B cell (primary cell): ENCODE measurements around the gene NPIPA7. TPM values are rescaled to one million over a fixed set of nuclear protein-coding genes. Genes with fewer than 3 reads are reported as not detected.
A peak's percentile ranks its signal among the peaks of the same experiment; 100 is the strongest.
"Not testable (repeated sequence)": the region's sequence is repeated elsewhere in the genome, so short reads cannot be mapped to it uniquely, and the experiment has no call there.

ENCODE experiments used
- ATAC-seq: fragments of 200-7000 bp; cut with Tn5 transposase; one replicate; pipeline ENCODE4 v1.10.0; 2021; ENCODE audit warnings: low read depth, mild to moderate bottlenecking, moderate number of reproducible peaks, moderate library complexity
- CTCF ChIA-PET: fragments of 350-600 bp; sonication (Branson Sonifier 250); formaldehyde crosslinking; loops from one replicate; lab custom pipeline; 2021; ENCODE audit warnings: antibody characterized with exemption, inconsistent platforms; lab: Charles Lee
- POLR2A ChIA-PET: fragments of 350-600 bp; sonication (Branson Sonifier 250); formaldehyde crosslinking; loops from one replicate; lab custom pipeline; 2021; ENCODE audit warnings: antibody characterized with exemption; lab: Charles Lee
- DNase-seq: peaks from one replicate; pipeline ENCODE4 v3.0.0; 2013
- H2AFZ ChIP-seq: 2 replicates; pipeline ENCODE4 v1.6.1; 2012; ENCODE audit warnings: mild to moderate bottlenecking, low read depth, low read length; ENCODE audit not compliant: insufficient read depth, poor library complexity, severe bottlenecking
- H3K27ac ChIP-seq, 2 donors: 1 replicate in 1 of 2; 2 replicates in 1 of 2; pipeline ENCODE4 v1.5.1; 2012 to 2013; ENCODE audit warnings: low read length in 2 of 2, mild to moderate bottlenecking in 2 of 2, moderate library complexity in 1 of 2
- H3K27me3 ChIP-seq, 4 experiments: fragments of 200-600 bp in 1 of 4; sonication (generic) in 1 of 4; replicated peaks in 1 of 4; 1 replicate in 2 of 4; 2 replicates in 2 of 4; pipeline versions ENCODE4 v1.6.1 to v1.7.0; 2013 to 2016; ENCODE audit warnings: low read length in 3 of 4, mild to moderate bottlenecking in 2 of 4, mixed read lengths in 1 of 4, moderate library complexity in 1 of 4; ENCODE audit not compliant: insufficient read depth in 4 of 4, control insufficient read depth in 3 of 4; ENCODE audit errors: control extremely low read depth in 1 of 4
- H3K36me3 ChIP-seq, 2 experiments: replicated peaks in 1 of 2; 1 replicate in 1 of 2; 2 replicates in 1 of 2; pipeline versions ENCODE4 v1.6.1 to v1.7.1; 2013; ENCODE audit warnings: low read length in 1 of 2; ENCODE audit not compliant: insufficient read depth in 2 of 2, control insufficient read depth in 1 of 2; ENCODE audit errors: control extremely low read depth in 1 of 2, extremely low read depth in 1 of 2
- H3K4me1 ChIP-seq, 2 donors: fragments of 200-600 bp in 1 of 2; sonication (generic) in 1 of 2; 1 replicate in 1 of 2; 2 replicates in 1 of 2; pipeline versions ENCODE4 v1.5.1 to v1.6.1; 2013 to 2017; ENCODE audit warnings: low read length in 2 of 2; ENCODE audit not compliant: control insufficient read depth in 2 of 2, insufficient read depth in 2 of 2
- H3K4me2 ChIP-seq: replicated peaks from 2 replicates; pipeline ENCODE3; 2012; ENCODE audit warnings: mild to moderate bottlenecking, low read depth, low read length; ENCODE audit not compliant: poor library complexity, severe bottlenecking
- H3K4me3 ChIP-seq, 5 experiments: fragments of 200-600 bp in 1 of 5; sonication (generic) in 1 of 5; 1 replicate in 3 of 5; 2 replicates in 2 of 5; pipeline versions ENCODE4 v1.5.1 to v1.7.0; 2011 to 2016; ENCODE audit warnings: low read length in 4 of 5, mild to moderate bottlenecking in 4 of 5, low read depth in 2 of 5, control low read depth in 1 of 5, moderate library complexity in 1 of 5; ENCODE audit not compliant: insufficient read depth in 1 of 5; ENCODE audit errors: control extremely low read depth in 1 of 5, extremely low read depth in 1 of 5
- H3K79me2 ChIP-seq: fragments of 200-600 bp; sonication (generic); one replicate; pipeline ENCODE4 v1.6.0; 2016; ENCODE audit warnings: low read length; ENCODE audit not compliant: control insufficient read depth, insufficient read depth
- H3K9ac ChIP-seq: fragments of 200-600 bp; sonication (generic); 2 replicates; pipeline ENCODE4 v1.6.1; 2017; ENCODE audit warnings: mild to moderate bottlenecking, low read length, moderate library complexity
- H3K9me3 ChIP-seq, 3 donors: one replicate each; pipeline versions ENCODE4 v1.6.1 to v1.7.1; 2013; ENCODE audit warnings: low read length in 2 of 3; ENCODE audit not compliant: control insufficient read depth in 2 of 3, insufficient read depth in 1 of 3; ENCODE audit errors: control extremely low read depth in 1 of 3
- H4K20me1 ChIP-seq: 2 replicates; pipeline ENCODE4 v1.6.0; 2012; ENCODE audit warnings: mild to moderate bottlenecking, low read length; ENCODE audit not compliant: insufficient read depth, control insufficient read depth, poor library complexity, severe bottlenecking
- H3K27ac Mint-ChIP-seq: one replicate; pipeline ENCODE4 v1.8.0; 2021; ENCODE audit warnings: mixed read lengths
- H3K27me3 Mint-ChIP-seq: one replicate; pipeline ENCODE4 v1.8.0; 2021; ENCODE audit warnings: mixed read lengths
- H3K4me1 Mint-ChIP-seq: one replicate; pipeline ENCODE4 v1.8.0; 2021; ENCODE audit warnings: mixed read lengths
- H3K4me3 Mint-ChIP-seq: one replicate; pipeline ENCODE4 v1.8.0; 2021; ENCODE audit warnings: mixed read lengths
- H3K9me3 Mint-ChIP-seq: one replicate; pipeline ENCODE4 v1.8.0; 2022; ENCODE audit warnings: mixed read lengths; ENCODE audit not compliant: insufficient read depth
- WGBS: methylation state at CpG from one replicate; pipeline ENCODE4 v1.1.5; 2013; ENCODE audit warnings: missing lambda C conversion rate; ENCODE audit not compliant: insufficient coverage; 5-methylcytosine and 5-hydroxymethylcytosine counted together
- intact Hi-C: fragments of 100-400 bp; cut with micrococcal nuclease; formaldehyde crosslinking; loops from one replicate; pipeline ENCODE4 v1.10.0; 2022
- polyA plus RNA-seq: library from polyadenylated mRNA; depleted of rRNA; stranded (reverse); fragments of >200 nt; gene quantifications from 2 replicates; pipeline ENCODE4 v1.2.3, GENCODE V29; 2012
- small RNA-seq: library from RNA; depleted of rRNA; stranded (forward); fragments of <200 nt; gene quantifications from one replicate; pipeline ENCODE3, GENCODE V24; 2012; ENCODE audit warnings: low replicate concordance, low read depth; ENCODE audit not compliant: insufficient read length
- total RNA-seq, 2 donors: library from RNA; stranded (reverse); fragments of 120-200 nt in 1 of 2; gene quantifications; 1 replicate in 1 of 2; 2 replicates in 1 of 2; pipeline versions ENCODE4 v1.2.3 to v1.2.4, GENCODE V29; 2013 to 2022

The NPIPA7 gene
- total and polyA plus RNA-seq, 2 donors (not counting 1 experiment from before 2014, with no cell fraction given), result 11.1 to 26.8 TPM

DNA sequence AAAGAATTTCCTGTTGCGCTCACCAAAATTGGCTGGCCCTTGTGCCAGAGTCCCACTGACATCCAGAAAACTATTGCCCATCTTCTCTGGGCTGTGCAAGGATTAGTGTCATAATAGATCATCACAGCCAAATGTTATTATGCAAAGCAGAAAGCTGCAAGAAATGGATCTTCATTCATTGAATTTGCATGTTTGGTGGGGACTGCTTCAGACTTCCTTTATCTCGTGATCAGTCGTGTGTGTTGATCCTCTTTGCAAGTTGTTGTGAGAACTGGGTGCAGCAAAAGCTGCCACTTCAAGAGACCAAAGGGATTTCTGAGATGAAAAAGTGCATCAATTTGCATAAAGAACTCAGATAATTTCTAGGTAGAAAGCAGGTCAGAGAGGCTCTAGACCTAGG, 52.2 kb downstream of the NPIPA7 start:
- H3K4me3 Mint-ChIP-seq, result peak overlapping the region; percentile 57
- H3K36me3 ChIP-seq, intact Hi-C loops, H3K9ac ChIP-seq, H3K4me1 ChIP-seq, H3K79me2 ChIP-seq, H3K9me3 ChIP-seq, H3K9me3 Mint-ChIP-seq, H3K4me2 ChIP-seq, H3K4me3 ChIP-seq, H3K27me3 Mint-ChIP-seq, H3K27me3 ChIP-seq, H3K4me1 Mint-ChIP-seq, H4K20me1 ChIP-seq, H2AFZ ChIP-seq, H3K27ac ChIP-seq, CTCF ChIA-PET, POLR2A ChIA-PET, DNase-seq: not testable (repeated sequence)
- peak; percentile 68 for ATAC-seq
- H3K27ac Mint-ChIP-seq, result peak overlapping the region; percentile 37
- WGBS, result no CpG with 5 or more reads among the region's 3 CpGs

DNA sequence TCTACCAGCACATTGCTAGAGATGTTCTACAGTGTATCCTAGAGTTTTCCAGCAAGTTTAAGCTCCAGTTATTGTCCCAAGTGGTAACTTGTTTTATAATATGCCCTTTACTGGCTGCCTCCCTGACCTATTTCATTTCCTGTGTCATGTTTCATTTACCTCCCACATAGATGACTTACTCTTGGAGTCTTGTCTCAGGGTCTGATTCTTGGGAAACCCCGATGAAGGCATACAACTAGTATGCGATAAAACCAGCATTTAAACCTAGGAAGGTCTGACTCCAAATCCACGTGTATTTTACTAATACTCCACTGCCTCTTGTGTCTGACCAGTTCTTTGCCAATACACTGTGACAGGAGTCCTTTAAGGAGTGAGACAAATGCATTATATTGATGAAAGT, 55.8 kb downstream of the NPIPA7 start:
- H4K20me1 ChIP-seq, CTCF ChIA-PET, H3K9me3 ChIP-seq, H3K4me2 ChIP-seq, H3K4me1 ChIP-seq, H3K36me3 ChIP-seq, H3K4me1 Mint-ChIP-seq, H3K9ac ChIP-seq, H3K4me3 Mint-ChIP-seq, H3K27me3 Mint-ChIP-seq, H3K27ac ChIP-seq, H3K79me2 ChIP-seq, H3K27ac Mint-ChIP-seq, ATAC-seq, H3K4me3 ChIP-seq, intact Hi-C loops, H2AFZ ChIP-seq, H3K9me3 Mint-ChIP-seq, DNase-seq, POLR2A ChIA-PET, H3K27me3 ChIP-seq: not testable (repeated sequence)
- WGBS, result no CpG with 5 or more reads among the region's 3 CpGs

GRCh38 chr16:16441401-16441800, 62.5 kb downstream of the NPIPA7 start:
- H3K9ac ChIP-seq, H3K4me1 Mint-ChIP-seq, CTCF ChIA-PET, H2AFZ ChIP-seq, H3K27ac ChIP-seq, ATAC-seq, H3K27me3 ChIP-seq, H3K4me1 ChIP-seq, DNase-seq, H4K20me1 ChIP-seq, intact Hi-C loops, H3K36me3 ChIP-seq, H3K27ac Mint-ChIP-seq, H3K79me2 ChIP-seq, H3K9me3 Mint-ChIP-seq, H3K4me3 Mint-ChIP-seq, H3K4me3 ChIP-seq, H3K27me3 Mint-ChIP-seq, H3K9me3 ChIP-seq, H3K4me2 ChIP-seq, POLR2A ChIA-PET: not testable (repeated sequence)
- no CpG with 5 or more reads among the region's 2 CpGs for WGBS

Small RNA genes within 50 kb of the gene (small RNA-seq; reads per million reads assigned to genes)
- gene AC138969.3 (not detected), gene MIR6511A3 (not detected), gene MIR6770-2 (not detected)

Other genes starting within 250 kb of the NPIPA7 start
- 0.15 TPM in 1 of 2 replicates, not detected in the other for gene ABCC6, start 155.6 kb upstream of the NPIPA7 start, total RNA-seq
- 0.27 TPM in 2 replicates for gene ABCC6, start 155.6 kb upstream of the NPIPA7 start, polyA plus RNA-seq
- gene NOMO3, start 146.6 kb upstream of the NPIPA7 start, total RNA-seq, result 56.8 and 60.3 TPM in 2 replicates
- 24.0 and 68.0 TPM in 2 replicates for gene NOMO3, start 146.6 kb upstream of the NPIPA7 start, polyA plus RNA-seq